Neural crest cell (in vitro differentiated cells): ENCODE results near the gene TOMM40L. TPM values are rescaled to one million over a fixed set of nuclear protein-coding genes. Genes with fewer than 3 reads are reported as not detected.
A peak's percentile ranks its signal among the peaks of the same experiment; 100 is the strongest.

Experiments
- DNase-seq: peaks from one replicate; pipeline ENCODE4 v3.0.0; 2021; ENCODE audit warnings: low read depth, mixed read lengths, low spot score
- H3K27ac Mint-ChIP-seq: one replicate; pipeline ENCODE4 v1.8.0; 2021; ENCODE audit warnings: mild to moderate bottlenecking, mixed read lengths; ENCODE audit not compliant: unreplicated experiment
- H3K27me3 Mint-ChIP-seq: 2 replicates; pipeline ENCODE4 v1.8.0; 2021; ENCODE audit warnings: low read depth, mild to moderate bottlenecking, mixed read lengths
- H3K36me3 Mint-ChIP-seq: 2 replicates; pipeline ENCODE4 v1.8.0; 2021; ENCODE audit warnings: low read depth, mild to moderate bottlenecking, mixed read lengths
- H3K4me1 Mint-ChIP-seq: 2 replicates; pipeline ENCODE4 v1.8.0; 2021; ENCODE audit warnings: mixed read lengths
- H3K4me3 Mint-ChIP-seq: one replicate; pipeline ENCODE4 v1.8.0; 2021; ENCODE audit warnings: mild to moderate bottlenecking, mixed read lengths
- H3K9me3 Mint-ChIP-seq: 2 replicates; pipeline ENCODE4 v1.8.0; 2021; ENCODE audit warnings: mixed read lengths
- total RNA-seq: library from RNA; stranded (reverse); gene quantifications from 2 replicates; pipeline ENCODE4 v1.2.1, GENCODE V29; 2021
- TF ChIP-seq, protein P1 (sequence below): fragments of 200-600 bp; sonication (generic); conservative IDR thresholded peaks from 2 replicates; pipeline ENCODE4 v1.5.0; 2021; ENCODE audit warnings: antibody characterized with exemption, mild to moderate bottlenecking

Gene TOMM40L
- total RNA-seq, 1 donor from 2014 or later, result 17.2 TPM

- no peaks in the 10 kb centered on the region for H3K27me3 Mint-ChIP-seq
- TF ChIP-seq, protein P1, sequence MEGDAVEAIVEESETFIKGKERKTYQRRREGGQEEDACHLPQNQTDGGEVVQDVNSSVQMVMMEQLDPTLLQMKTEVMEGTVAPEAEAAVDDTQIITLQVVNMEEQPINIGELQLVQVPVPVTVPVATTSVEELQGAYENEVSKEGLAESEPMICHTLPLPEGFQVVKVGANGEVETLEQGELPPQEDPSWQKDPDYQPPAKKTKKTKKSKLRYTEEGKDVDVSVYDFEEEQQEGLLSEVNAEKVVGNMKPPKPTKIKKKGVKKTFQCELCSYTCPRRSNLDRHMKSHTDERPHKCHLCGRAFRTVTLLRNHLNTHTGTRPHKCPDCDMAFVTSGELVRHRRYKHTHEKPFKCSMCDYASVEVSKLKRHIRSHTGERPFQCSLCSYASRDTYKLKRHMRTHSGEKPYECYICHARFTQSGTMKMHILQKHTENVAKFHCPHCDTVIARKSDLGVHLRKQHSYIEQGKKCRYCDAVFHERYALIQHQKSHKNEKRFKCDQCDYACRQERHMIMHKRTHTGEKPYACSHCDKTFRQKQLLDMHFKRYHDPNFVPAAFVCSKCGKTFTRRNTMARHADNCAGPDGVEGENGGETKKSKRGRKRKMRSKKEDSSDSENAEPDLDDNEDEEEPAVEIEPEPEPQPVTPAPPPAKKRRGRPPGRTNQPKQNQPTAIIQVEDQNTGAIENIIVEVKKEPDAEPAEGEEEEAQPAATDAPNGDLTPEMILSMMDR, result no peak
- H3K9me3 Mint-ChIP-seq, result no peaks in the 10 kb centered on the region
- H3K4me1 Mint-ChIP-seq, result peaks cover 43% of the 10 kb centered on the region
- no peak overlapping the region for H3K27ac Mint-ChIP-seq
- no peaks in the 10 kb centered on the region for H3K36me3 Mint-ChIP-seq
- no peak overlapping the region for H3K4me3 Mint-ChIP-seq
- no peak for DNase-seq
Measured at GRCh38 chr1:161193561-161194235, 32.2 kb upstream of the TOMM40L start.

DNA sequence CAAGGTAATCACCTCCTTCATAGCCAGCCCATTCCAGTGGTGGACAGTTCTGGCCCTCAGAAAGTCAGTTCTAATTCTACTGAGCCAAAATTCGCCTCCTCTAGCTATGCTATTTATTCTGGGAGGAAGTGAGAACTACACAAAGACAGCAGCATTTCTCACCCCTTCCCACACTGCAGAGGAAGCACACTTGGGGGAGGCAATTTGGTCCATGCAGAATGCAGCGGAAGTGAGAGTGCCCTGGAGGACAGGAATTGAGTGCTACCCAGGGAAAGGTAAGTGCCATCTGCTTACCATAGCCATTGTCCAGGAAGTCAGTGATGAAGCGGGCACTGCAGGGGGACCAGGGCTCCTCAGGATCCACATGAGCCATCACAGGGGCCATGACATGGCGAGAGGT is 30.7 kb upstream of the TOMM40L start:
- H3K9me3 Mint-ChIP-seq, result no peaks in the 10 kb centered on the region

GRCh38 chr1:161196111-161196510 is 29.7 kb upstream of the TOMM40L start:
- no peak for DNase-seq
- no peaks in the 10 kb centered on the region for H3K36me3 Mint-ChIP-seq
- H3K4me3 Mint-ChIP-seq, result no peak overlapping the region
- H3K27ac Mint-ChIP-seq, result no peak overlapping the region
- H3K4me1 Mint-ChIP-seq, result peaks cover 59% of the 10 kb centered on the region
- TF ChIP-seq, protein P1, result no peak
- no peaks in the 10 kb centered on the region for H3K27me3 Mint-ChIP-seq
- H3K9me3 Mint-ChIP-seq, result no peaks in the 10 kb centered on the region

More for the DNA sequence above, 30.7 kb upstream of the TOMM40L start:
- Mint-ChIP-seq H3K4me3 (no peak overlapping the region), H3K27ac (no peak overlapping the region), H3K36me3 (no peaks in the 10 kb centered on the region), H3K4me1 (peaks cover 57% of the 10 kb centered on the region), H3K27me3 (no peaks in the 10 kb centered on the region)
- TF ChIP-seq, protein P1, result no peak
- no peak for DNase-seq

GRCh38 chr1:161196521-161197451 is 29.1 kb upstream of the TOMM40L start:
- no peak for DNase-seq
- peak overlapping the region; percentile 79 for H3K4me3 Mint-ChIP-seq
- H3K9me3 Mint-ChIP-seq, result no peaks in the 10 kb centered on the region
- no peaks in the 10 kb centered on the region for H3K27me3 Mint-ChIP-seq
- H3K36me3 Mint-ChIP-seq, result no peaks in the 10 kb centered on the region
- peaks cover 59% of the 10 kb centered on the region for H3K4me1 Mint-ChIP-seq
- H3K27ac Mint-ChIP-seq, result peak overlapping the region; percentile 91
- TF ChIP-seq, protein P1, result no peak

GRCh38 chr1:161197560-161198193 is 28.2 kb upstream of the TOMM40L start:
- Mint-ChIP-seq H3K27me3 (no peaks in the 10 kb centered on the region), H3K36me3 (peaks cover 2% of the 10 kb centered on the region), H3K9me3 (no peaks in the 10 kb centered on the region), H3K4me1 (peaks cover 57% of the 10 kb centered on the region), H3K4me3 (peak overlapping the region; percentile 79), H3K27ac (peak overlapping the region; percentile 91)
- no peak for DNase-seq
- TF ChIP-seq, protein P1, result no peak
